Upper lobe of right lung (tissue), 1 donor: Measurements from ENCODE around the gene RPP25. TPM values are rescaled to one million over a fixed set of nuclear protein-coding genes. Genes with fewer than 3 reads are reported as not detected.

ENCODE experiments used
- ATAC-seq: fragments of 200-7000 bp; cut with Tn5 transposase; one replicate; pipeline ENCODE4 v1.9.1; 2020; ENCODE audit warnings: mild to moderate bottlenecking, moderate library complexity
- DNase-seq: peaks from one replicate; pipeline ENCODE4 v3.0.0-alpha.2; 2020
- H3K27ac ChIP-seq: fragments of 200-600 bp; one replicate; pipeline ENCODE4 v1.8.0; 2022
- H3K27me3 ChIP-seq: fragments of 200-600 bp; one replicate; pipeline ENCODE4 v1.8.0; 2022; ENCODE audit warnings: mild to moderate bottlenecking
- H3K36me3 ChIP-seq: fragments of 200-600 bp; one replicate; pipeline ENCODE4 v1.8.0; 2022
- H3K4me1 ChIP-seq: fragments of 200-600 bp; one replicate; pipeline ENCODE4 v1.8.0; 2022
- H3K4me3 ChIP-seq: fragments of 200-600 bp; one replicate; pipeline ENCODE4 v1.8.0; 2022; ENCODE audit warnings: mild to moderate bottlenecking
- H3K9me3 ChIP-seq: fragments of 200-600 bp; one replicate; pipeline ENCODE4 v1.8.0; 2022
- intact Hi-C: fragments of 100-400 bp; cut with DNase I; formaldehyde crosslinking; loops from one replicate; pipeline ENCODE4 v1.11.0; 2022
- total RNA-seq: library from RNA; stranded (reverse); fragmentation: NEBNext Ultra II Directional; extraction: Animal tissue kit (Norgen Biotek cat#: 25700); gene quantifications from one replicate; pipeline ENCODE4 v1.2.1, GENCODE V29; 2021
- TF ChIP-seq, protein P1 (sequence below): fragments of 200-600 bp; IDR thresholded peaks from one replicate; pipeline ENCODE4 v1.8.0; 2022; ENCODE audit warnings: antibody characterized with exemption
- donor health status: DM: no; HTN: yes; CAD: no; lungs with severe emphysema.

The RPP25 gene
- total RNA-seq, 1 donor from 2014 or later: 20.2 TPM

DNA sequence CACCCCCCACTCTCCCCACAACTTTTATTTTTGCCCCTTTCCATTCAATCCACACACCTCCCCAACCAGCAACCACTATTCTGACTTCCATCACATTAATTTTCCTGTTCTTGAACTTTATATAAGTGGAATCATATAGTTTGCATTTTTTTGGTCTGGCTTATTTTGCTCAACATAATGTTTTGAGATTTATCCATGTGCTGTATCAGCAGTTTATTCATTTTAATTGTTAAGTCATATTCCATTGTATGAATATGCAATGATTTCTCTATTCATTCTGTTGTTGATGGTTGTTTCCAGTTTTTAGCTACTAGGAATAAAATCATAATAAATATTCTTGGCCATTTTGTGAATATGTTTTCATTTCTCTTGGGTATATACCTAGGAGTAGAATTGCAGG is 33.0 kb upstream of the RPP25 start:
- Histone ChIP-seq H3K4me1 (no peaks in the 10 kb centered on the region), H3K27ac (no peak overlapping the region), H3K27me3 (no peaks in the 10 kb centered on the region), H3K9me3 (no peaks in the 10 kb centered on the region), H3K36me3 (no peaks in the 10 kb centered on the region), H3K4me3 (no peak overlapping the region)
- intact Hi-C loops: no loop called here
- TF ChIP-seq, protein P1, sequence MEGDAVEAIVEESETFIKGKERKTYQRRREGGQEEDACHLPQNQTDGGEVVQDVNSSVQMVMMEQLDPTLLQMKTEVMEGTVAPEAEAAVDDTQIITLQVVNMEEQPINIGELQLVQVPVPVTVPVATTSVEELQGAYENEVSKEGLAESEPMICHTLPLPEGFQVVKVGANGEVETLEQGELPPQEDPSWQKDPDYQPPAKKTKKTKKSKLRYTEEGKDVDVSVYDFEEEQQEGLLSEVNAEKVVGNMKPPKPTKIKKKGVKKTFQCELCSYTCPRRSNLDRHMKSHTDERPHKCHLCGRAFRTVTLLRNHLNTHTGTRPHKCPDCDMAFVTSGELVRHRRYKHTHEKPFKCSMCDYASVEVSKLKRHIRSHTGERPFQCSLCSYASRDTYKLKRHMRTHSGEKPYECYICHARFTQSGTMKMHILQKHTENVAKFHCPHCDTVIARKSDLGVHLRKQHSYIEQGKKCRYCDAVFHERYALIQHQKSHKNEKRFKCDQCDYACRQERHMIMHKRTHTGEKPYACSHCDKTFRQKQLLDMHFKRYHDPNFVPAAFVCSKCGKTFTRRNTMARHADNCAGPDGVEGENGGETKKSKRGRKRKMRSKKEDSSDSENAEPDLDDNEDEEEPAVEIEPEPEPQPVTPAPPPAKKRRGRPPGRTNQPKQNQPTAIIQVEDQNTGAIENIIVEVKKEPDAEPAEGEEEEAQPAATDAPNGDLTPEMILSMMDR: no peak
- DNase-seq: no peak
- no peak for ATAC-seq

DNA sequence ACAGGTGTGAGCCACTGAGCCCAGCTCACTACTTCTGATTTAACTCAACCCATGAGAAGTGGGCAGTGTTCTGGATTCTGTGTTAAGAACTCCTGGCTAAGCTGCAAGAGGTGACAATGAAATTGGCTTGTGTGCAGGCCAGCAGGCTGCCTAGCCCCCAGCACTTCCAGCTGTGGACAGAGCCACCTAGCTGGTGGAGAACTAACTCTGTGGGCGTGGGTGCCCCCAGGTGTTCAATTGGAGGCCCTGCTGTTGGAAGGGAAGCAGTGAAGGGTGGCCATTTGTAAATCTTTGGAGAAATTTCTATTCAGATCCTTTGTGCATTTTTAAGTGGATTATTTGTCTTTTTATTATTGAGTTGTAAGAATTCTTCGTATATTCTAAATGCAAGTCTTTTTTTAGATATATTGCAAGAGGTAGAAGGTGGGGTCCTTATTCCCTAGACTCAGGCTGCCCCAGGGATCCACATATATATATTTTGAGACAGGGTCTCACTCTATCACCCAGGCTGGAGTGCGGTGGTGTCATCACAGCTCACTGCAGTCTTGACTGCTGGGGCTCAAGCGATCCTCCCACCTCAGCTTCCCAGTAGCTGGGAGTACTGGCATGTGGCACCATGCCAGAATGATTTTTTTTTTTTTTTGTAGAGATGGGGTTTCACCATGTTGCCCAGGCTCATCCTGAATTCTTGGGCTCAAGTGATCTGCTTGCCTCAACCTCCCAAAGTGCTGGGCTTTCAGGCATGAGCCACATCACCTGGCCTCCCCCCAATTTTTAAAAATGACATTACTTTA is 31.6 kb upstream of the RPP25 start:
- Histone ChIP-seq H3K9me3 (no peaks in the 10 kb centered on the region), H3K4me1 (no peaks in the 10 kb centered on the region), H3K36me3 (no peaks in the 10 kb centered on the region), H3K27me3 (no peaks in the 10 kb centered on the region), H3K4me3 (no peak overlapping the region), H3K27ac (no peak overlapping the region)
- TF ChIP-seq, protein P1: peak; percentile 50
- ATAC-seq: peak; percentile 79
- intact Hi-C loops: no loop called here
- DNase-seq: no peak

DNA sequence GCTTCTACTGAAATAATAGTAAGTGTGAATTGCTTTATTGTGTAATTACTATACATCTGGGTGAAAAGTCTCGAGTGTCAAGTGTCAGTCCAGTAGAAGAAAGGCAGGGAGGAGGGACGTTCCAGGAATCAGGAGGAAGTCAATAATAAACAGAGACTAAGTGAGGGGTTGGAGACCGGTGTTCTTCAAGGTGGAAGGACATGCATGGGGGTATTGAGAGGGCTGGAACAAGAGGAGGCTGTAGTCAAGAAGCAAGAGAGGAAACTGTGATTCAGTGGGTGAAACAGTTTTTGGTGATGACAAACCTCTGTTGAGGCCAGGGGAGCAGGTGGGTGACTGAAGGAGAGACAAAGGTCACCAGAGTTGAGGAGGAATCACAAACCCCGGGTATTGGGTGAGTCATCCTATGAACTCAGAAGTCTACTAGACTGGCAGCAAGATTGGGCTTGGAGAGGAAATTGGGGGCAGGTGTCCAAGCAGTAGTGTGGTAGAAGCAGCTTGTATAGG is 27.2 kb upstream of the RPP25 start:
- TF ChIP-seq, protein P1: no peak
- intact Hi-C loops: no loop called here

DNA sequence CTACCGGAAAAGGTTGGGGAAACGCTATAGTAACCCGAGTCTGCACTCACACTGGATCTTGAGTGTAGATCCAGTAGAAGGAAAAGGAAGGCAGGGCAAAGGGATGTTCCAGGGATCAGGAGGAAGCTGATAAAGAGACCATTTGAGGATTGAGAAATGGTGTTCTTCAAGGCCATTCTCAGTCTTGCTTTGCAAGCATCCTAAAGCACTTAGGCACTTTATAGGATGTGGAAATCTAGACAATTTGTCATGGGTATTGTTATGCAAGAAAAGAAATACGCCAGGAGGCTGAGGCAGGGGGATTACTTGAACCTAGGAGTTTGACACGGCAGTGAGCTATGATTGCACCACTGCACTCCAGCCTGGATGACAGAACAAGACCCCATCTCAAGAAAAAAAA is 25.6 kb upstream of the RPP25 start:
- DNase-seq: no peak
- no peak overlapping the region for H3K27ac ChIP-seq
- peak; percentile 46 for ATAC-seq
- TF ChIP-seq, protein P1: no peak
- H3K36me3 ChIP-seq: no peaks in the 10 kb centered on the region
- H3K4me3 ChIP-seq: no peak overlapping the region
- intact Hi-C loops: no loop called here
- H3K4me1 ChIP-seq: no peaks in the 10 kb centered on the region
- H3K9me3 ChIP-seq: no peaks in the 10 kb centered on the region
- H3K27me3 ChIP-seq: no peaks in the 10 kb centered on the region

More for the DNA sequence above, 27.2 kb upstream of the RPP25 start:
- Histone ChIP-seq H3K4me3 (no peak overlapping the region), H3K36me3 (no peaks in the 10 kb centered on the region), H3K27ac (no peak overlapping the region), H3K9me3 (no peaks in the 10 kb centered on the region), H3K4me1 (no peaks in the 10 kb centered on the region), H3K27me3 (no peaks in the 10 kb centered on the region)
- ATAC-seq (peak; percentile 82), DNase-seq (no peak)

DNA sequence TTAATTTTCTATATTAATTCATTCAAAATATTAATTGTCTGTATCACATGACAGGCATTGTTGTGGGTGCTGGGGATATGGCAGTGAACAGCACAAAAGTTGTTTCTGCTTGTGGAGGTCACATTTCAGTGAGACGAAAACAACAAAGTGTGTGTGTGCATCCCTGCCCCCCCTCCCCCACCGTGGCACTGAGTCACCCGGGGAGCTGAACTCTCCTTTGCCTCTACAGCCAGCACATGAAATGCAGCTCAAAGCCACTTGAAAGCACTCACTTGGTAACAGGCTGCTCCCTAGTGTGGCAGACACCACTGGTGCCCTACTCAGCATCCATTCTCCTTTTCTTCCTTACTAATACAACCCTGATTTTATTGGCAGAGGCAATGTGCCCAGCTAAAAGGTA is 21.9 kb upstream of the RPP25 start:
- no peaks in the 10 kb centered on the region for H3K4me1 ChIP-seq
- H3K27me3 ChIP-seq: no peaks in the 10 kb centered on the region
- no peak overlapping the region for H3K27ac ChIP-seq
- ATAC-seq: peak; percentile 82
- no peak for DNase-seq
- TF ChIP-seq, protein P1: no peak
- H3K9me3 ChIP-seq: no peaks in the 10 kb centered on the region
- H3K4me3 ChIP-seq: no peak overlapping the region
- no peaks in the 10 kb centered on the region for H3K36me3 ChIP-seq
- intact Hi-C loops: no loop called here
